Stimulated activated CD4-positive, alpha-beta T cell treated with anti-CD3 and anti-CD28 coated beads, Interleukin-15, amount 100 ng/mL, for 48 hours (primary cell): ENCODE measurements around the gene GMIP.
"Not testable (repeated sequence)": the region's sequence is repeated elsewhere in the genome, so short reads cannot be mapped to it uniquely, and the experiment has no call there.

Source experiments
- DNase-seq, 2 donors: peaks; one replicate each; pipeline ENCODE4 v3.0.0-alpha.2; 2020; ENCODE audit warnings: low read depth in 2 of 2

Gene GMIP

GRCh38 chr19:19610376-19611202 lies 32.9 kb downstream of the GMIP start:
- no peak for DNase-seq

DNA sequence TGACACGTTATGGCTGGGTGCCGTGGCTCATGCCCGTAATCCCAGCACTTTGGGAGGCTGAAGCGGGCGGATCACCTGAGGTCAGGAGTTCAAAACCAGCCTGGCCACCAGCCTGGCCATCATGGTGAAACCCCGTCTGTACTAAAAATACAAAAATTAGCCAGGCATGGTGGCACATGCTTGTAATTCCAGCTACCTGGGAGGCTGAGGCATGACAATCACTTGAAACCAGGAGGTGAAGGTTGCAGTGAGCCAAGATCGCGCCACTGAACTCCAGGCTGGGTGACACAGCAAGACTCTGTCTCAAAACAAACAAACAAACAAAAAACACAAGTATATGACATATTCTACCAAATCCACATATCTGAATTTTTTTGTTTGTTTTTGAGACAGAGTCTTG lies 36.8 kb downstream of the GMIP start:
- not testable (repeated sequence) for DNase-seq

DNA sequence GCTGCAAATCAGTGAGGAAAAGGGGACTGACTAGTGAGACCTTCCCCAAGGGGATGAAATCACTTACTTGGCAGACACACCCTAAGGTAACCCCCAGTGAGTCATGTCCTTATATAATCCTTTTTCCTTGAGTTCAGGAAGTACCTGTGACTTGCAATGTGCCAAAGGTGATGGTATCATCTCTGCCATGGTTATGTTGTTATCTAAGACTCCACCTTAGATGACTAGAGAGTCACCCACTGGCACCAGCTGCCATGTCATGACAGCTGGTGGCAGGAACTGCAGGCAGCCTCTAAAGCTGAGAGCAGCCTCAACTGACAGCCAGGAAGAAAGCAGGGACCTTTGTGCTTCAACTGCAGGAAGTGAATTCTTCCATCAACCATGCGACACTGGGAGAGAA lies 37.4 kb downstream of the GMIP start:
- DNase-seq = no peak

GRCh38 chr19:19602713-19603324 lies 40.6 kb downstream of the GMIP start:
- no peak for DNase-seq

GRCh38 chr19:19602136-19602712 lies 41.2 kb downstream of the GMIP start:
- no peak for DNase-seq

GRCh38 chr19:19600793-19601330 lies 42.6 kb downstream of the GMIP start:
- no peak for DNase-seq

- DNase-seq = peak; percentile 50 to 54
Measured at GRCh38 chr19:19598728-19599451, 44.6 kb downstream of the GMIP start.

DNA sequence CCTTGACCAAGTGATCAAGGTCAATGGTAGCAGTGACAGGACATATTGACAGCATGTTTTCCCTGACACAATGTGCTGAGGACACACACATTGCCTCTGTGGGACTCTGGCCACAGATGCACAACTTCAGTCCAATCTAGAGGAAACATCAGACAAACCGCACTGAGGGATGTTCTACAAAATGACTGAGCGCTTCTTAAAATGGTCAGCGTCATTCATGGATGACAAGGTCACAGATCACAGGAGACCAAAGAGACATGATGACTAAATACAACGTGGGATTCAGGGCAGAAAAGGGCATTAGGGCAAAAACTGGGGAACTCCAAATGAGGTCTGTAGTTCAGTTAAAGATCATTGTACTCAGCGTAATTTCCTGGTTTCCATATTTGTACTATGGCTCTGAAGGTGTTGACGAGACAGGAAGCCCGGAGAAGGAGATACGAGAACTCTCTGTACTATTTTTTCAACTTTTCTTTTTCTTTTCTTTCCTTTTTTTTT lies 45.6 kb downstream of the GMIP start:
- peak; percentile 40 to 61 for DNase-seq

- no peak for DNase-seq
Measured at GRCh38 chr19:19595171-19595701, 48.2 kb downstream of the GMIP start.

DNA sequence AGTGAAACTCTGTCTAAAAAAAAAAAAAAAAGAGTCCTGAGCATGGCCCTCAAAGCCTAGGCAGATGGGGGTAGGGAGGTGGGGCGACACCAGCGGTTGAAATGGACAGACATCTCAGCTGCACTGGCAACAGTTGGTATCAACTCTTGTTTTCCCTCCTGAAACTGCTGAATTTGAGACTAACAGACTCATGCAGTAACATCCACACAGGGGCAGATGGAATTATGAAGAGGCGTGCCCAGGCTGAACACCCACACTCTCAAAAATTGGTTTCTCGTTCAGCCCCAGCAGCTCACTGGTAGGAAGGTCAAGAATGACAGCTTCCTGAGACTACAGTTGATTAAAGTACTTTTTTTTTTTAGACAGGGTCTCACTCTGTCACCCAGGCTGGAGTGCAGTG lies 49.1 kb downstream of the GMIP start:
- no peak for DNase-seq

GRCh38 chr19:19592690-19593089 lies 50.8 kb downstream of the GMIP start:
- DNase-seq = no peak

GRCh38 chr19:19591133-19591825 lies 52.2 kb downstream of the GMIP start:
- peak; percentile 66 for DNase-seq

DNA sequence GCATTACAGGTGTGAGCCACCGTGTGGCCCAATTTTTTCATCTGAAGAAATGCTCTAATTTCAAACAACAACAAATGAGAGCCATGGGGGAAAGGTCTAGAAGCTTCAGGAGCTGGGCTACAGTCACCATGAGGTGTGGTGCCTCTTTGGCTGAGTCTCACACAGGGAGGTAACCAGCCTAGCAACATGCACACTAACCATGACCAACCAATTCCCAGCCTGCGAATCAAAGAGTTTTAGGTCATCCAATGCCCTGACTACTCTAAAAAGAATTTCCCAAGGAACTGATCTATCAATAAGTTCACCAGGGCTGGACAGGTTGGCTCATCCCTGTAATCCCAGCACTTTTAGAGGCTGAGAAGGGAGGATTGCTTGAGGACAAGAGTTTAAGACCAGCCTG lies 54.9 kb downstream of the GMIP start:
- no peak for DNase-seq

DNA sequence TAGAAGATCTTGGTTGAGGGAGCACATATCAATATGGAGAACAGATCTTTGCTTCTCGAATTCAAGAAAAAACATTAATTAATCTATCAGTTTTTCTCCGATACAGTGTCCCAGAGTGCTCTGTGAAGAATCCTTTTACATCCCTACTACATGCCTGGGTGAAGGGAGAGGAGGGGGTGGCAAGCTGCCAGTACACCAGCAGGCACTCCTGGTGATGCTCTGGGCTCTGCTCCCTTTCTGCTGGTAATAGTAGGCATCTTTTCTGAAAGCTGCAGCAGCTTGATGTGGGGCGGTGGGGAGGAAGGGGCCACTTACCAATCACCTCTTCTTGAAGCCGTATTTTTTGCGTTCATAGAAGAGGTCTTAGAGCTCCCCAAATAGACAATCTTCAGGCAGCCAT lies 55.7 kb downstream of the GMIP start:
- no peak for DNase-seq

- DNase-seq = no peak
Measured at GRCh38 chr19:19584356-19584755, 59.1 kb downstream of the GMIP start.

- DNase-seq = no peak
Measured at GRCh38 chr19:19582471-19582870, 61.0 kb downstream of the GMIP start.

DNA sequence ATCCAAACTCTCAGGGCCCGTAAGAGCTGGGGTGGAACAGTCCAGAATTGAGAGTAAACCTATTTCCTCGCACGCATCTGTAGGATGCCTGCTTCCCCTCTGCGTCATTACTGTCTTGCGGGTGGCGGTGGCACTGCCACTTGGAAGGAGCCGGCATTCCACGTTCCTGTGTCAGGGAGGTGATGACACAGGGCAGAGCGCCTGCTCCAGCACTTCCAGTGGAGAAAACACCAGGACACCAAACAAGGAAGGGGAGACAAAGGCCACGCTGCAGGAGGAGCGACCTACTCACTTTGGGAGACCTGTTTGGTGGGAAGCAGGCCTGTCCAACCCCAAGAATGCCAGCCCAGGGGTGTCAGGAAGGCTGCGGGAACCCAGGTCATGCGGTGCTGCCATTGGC lies 62.1 kb downstream of the GMIP start:
- no peak for DNase-seq

- DNase-seq = no peak
Measured at GRCh38 chr19:19580418-19580817, 63.0 kb downstream of the GMIP start.

DNA sequence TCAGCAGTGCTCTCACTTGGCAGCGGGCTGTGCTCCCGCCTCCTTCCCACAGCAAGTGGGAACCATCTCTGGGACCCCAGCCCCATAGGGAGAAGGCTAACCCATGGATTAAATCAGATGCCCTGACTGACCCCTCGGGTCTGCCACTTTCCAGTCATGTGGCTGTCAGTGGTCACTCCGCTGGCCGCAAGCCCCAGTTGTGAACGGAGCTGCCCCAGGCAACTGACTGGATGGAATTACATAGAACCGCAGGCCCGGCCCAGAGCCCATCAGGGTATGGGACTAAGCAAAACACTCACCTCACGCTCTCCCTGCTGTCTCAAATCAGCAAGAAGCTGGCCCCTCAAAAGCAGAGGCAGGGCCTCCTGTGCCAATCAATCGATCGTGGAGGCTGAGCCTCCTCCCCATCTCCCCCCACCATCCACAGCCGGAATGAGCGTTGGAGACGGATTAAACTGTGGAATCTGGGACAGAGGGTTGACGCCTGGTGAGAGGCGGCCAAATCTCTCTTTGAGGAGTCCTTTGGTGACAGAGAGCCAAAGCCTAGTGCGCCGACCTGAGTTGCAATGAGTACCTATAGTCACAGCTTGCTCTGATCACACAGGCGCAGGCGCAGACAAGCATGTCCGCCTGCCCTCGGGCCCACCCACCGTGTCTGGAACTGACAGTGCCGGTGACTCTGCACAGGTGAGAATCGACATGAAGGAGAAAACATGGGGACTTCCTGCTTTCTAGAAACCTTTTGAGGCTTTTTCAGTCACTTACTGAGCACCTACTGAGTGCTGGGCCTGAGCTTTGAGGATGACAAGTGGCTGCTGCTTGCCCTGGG lies 63.7 kb downstream of the GMIP start:
- no peak for DNase-seq
